ENCODE data around the gene SEMA5A. TPM values are rescaled to one million over a fixed set of nuclear protein-coding genes. Genes with fewer than 3 reads are reported as not detected.

SEMA5A gene
- total and polyA plus RNA-seq, 2 of the 13 experiments (the other 11 are each of a cell fraction or from before 2014, with no cell fraction given): 0.01 TPM; not detected in 1

GRCh38 chr5:9549941-9550340, 4.1 kb upstream of the SEMA5A start:
- ATAC-seq: no peak
- Histone ChIP-seq H4K20me1 (ENCODE audit: insufficient read depth, low read length) (no peaks in the 10 kb centered on the region), H3K9me3 (ENCODE audit: low read length) (no peaks in the 10 kb centered on the region), H3K36me3 (replicated peaks in 1 of 2; ENCODE audit: control insufficient read depth in 1 of 2, insufficient read depth in 2 of 2, low read length in 2 of 2) (no peaks in the 10 kb centered on the region), H2AFZ (ENCODE audit: low read length) (no peak overlapping the region), H3K4me2 (ENCODE audit: low read depth, low read length) (no peak overlapping the region), H3K4me3 (replicated peaks in 1 of 3; ENCODE audit: insufficient read depth in 1 of 3, low read depth in 2 of 3, low read length in 3 of 3) (no peak overlapping the region), H3K9ac (ENCODE audit: insufficient read depth, low read depth, low read length) (no peak overlapping the region), H3K4me1 (ENCODE audit: insufficient read depth, low read length) (no peaks in the 10 kb centered on the region), H3K27me3 (ENCODE audit: control insufficient read depth in 1 of 2, insufficient read depth in 2 of 2, low read length in 2 of 2) (peaks cover 2 to 9% of the 10 kb centered on the region in 2 experiments; a peak in 4 of 5 replicates), H3K27ac (ENCODE audit: extremely low read length, insufficient read depth, low read length) (no peak overlapping the region), H3K79me2 (ENCODE audit: insufficient read depth, low read length) (no peaks in the 10 kb centered on the region)
- FAIRE-seq: no peak
- no TSS peak for BruUV-seq (replicated peaks)
- intact Hi-C loops (cut with micrococcal nuclease; ENCODE audit: unreplicated experiment) (no loop called here), in situ Hi-C loops (cut with HindIII; ENCODE audit: extremely low pct_ligation_motif_present, low pct_unique_long_range_greater_than_20kb) (no loop called here)
- TF ChIP-seq REPIN1 (CRISPR knock-in tag; IDR thresholded peaks at IDR 0.05; ENCODE audit: borderline replicate concordance, low read depth) (no peak), ZNF326 (CRISPR knock-in tag; IDR thresholded peaks at IDR 0.05; ENCODE audit: borderline replicate concordance) (no peak), ZNF44 (CRISPR knock-in tag; IDR thresholded peaks at IDR 0.05) (no peak), ZNF644 (CRISPR knock-in tag; IDR thresholded peaks at IDR 0.05; ENCODE audit: low read depth) (no peak), SATB2 (CRISPR knock-in tag; IDR thresholded peaks at IDR 0.05) (no peak), NFKB2 (CRISPR knock-in tag; IDR thresholded peaks at IDR 0.05; ENCODE audit: borderline replicate concordance) (no peak), PLSCR1 (CRISPR knock-in tag; IDR thresholded peaks at IDR 0.05; ENCODE audit: borderline replicate concordance) (no peak), NR2F1 (CRISPR knock-in tag; IDR thresholded peaks at IDR 0.05) (no peak), NCOR1 (IDR thresholded peaks at IDR 0.05; ENCODE audit: borderline replicate concordance, low read length) (no peak), ZNF792 (CRISPR knock-in tag; IDR thresholded peaks at IDR 0.05) (no peak)
- CTCF ChIA-PET (ENCODE audit: low intra/inter-chr PET ratio, low total read pairs): no interaction called here
- POLR2A ChIA-PET: no interaction called here
- 49% methylated on average over 4 of the region's 5 CpGs for WGBS (ENCODE audit: low lambda C conversion rate)
- no peak for DNase-seq (ENCODE audit: low spot score)
